Glomerular endothelial cell (primary cell): ENCODE results near the gene SIPA1L3. TPM values are rescaled to one million over a fixed set of nuclear protein-coding genes. Genes with fewer than 3 reads are reported as not detected.
"Not testable (repeated sequence)": the region's sequence is repeated elsewhere in the genome, so short reads cannot be mapped to it uniquely, and the experiment has no call there.

ENCODE experiments used
- DNase-seq: peaks from one replicate; pipeline ENCODE4 v3.0.0-alpha.2; 2011; ENCODE audit warnings: low read depth, low spot score; ENCODE audit errors: extremely low read depth
- total RNA-seq: library from RNA; depleted of rRNA; stranded (reverse); fragments of >200 nt; gene quantifications from 2 replicates; pipeline ENCODE4 v1.2.3, GENCODE V29; 2015

The SIPA1L3 gene
- 36.7 and 64.8 TPM in 2 replicates for total RNA-seq

DNA sequence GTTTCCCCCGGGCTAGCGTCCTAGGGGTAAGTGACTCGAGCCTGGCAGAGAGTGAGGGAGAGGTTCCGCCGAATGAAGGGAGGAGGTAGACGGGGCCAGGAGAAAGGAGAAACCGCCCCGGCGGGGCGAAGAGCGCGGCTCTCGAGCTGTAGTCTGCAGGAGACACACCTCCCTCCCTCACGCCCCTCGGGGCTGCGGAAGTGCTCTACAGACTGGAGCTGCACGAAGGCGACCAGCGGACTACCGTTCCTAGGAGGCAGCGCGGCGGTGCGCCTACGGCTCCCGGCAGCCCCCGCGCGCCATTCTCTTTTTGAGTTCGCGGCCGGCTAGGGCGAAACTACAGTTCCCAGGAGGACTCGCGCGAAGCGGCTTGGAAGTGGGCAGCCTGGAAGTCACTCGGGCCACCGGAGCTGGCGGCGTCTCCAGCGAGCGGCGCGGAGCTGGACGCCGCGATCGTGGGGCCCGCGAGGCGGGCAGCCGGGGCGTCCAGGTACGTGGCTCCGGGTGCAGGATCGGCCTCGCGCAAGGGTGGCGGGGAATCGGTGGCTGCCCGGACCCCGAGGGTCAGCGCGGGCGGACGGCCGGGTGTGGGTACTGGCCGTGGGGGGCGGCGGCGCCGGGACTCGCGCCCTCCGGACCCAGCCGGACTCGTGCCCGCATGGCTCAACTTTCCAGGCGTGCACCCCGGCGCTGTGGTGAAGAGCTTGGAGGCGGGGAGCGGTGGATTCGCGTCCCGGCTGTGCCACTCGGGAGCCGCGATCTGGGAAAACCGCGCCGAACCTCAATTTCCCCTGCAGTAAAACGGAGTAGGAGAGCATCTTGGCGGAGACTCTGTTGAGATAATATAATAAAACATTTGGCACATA, at the start of gene SIPA1L3:
Gene SIPA1L3 (plus strand): TSS at position 340 of the 866 bp plus-strand sequence. CDS start 174,358 bp downstream, outside the sequence.
- peak; percentile 50 for DNase-seq

DNA sequence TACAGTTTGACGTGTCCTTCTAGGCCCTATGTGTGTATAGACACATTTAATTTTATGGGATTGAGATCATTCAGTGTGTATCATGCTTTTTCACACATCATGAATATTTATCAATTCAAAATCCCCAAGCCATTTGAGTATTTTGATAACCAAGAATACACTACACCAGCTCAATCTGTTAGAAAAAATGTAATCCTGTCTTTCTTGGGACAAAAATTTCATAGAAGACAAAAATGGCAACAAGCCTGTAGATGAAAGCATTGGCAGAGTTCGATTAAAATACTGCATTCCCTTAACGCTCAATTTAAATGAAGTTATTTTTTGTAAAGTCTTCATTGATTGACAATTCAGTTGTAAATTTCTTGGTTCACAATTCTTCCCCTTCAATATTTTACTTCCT, 42.5 kb upstream of the SIPA1L3 start:
- no peak for DNase-seq

- not testable (repeated sequence) for DNase-seq
Observed at GRCh38 chr19:37865930-37866329, 41.1 kb upstream of the SIPA1L3 start.

GRCh38 chr19:37867831-37868230, 39.2 kb upstream of the SIPA1L3 start:
- no peak for DNase-seq

GRCh38 chr19:37869766-37870340, 37.2 kb upstream of the SIPA1L3 start:
- DNase-seq, result no peak

GRCh38 chr19:37872383-37872782, 34.6 kb upstream of the SIPA1L3 start:
- no peak for DNase-seq

- no peak for DNase-seq
Observed at GRCh38 chr19:37874784-37875183, 32.2 kb upstream of the SIPA1L3 start.

GRCh38 chr19:37876032-37876431, 31.0 kb upstream of the SIPA1L3 start:
- DNase-seq, result no peak

GRCh38 chr19:37877147-37877546, 29.9 kb upstream of the SIPA1L3 start:
- DNase-seq, result no peak

DNA sequence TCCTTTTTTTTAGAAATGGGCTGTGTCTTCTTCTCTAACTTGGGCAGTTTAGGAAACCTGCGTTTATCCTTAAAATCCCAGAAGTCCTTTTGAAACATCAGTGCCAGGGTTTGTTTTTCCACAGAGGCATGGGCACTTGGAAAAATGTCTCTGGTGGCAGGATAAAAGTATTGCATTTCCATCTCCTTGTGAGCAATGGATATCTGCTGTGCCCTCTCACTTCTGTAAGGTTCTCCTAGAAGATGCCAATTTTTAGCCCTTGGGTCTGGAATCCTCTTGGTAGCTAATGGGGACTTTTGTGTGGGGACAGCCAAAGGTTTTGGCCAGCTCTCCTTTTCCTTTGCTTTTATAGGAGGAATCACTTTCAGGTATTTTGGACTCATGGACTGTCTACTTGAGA, 21.6 kb upstream of the SIPA1L3 start:
- no peak for DNase-seq

DNA sequence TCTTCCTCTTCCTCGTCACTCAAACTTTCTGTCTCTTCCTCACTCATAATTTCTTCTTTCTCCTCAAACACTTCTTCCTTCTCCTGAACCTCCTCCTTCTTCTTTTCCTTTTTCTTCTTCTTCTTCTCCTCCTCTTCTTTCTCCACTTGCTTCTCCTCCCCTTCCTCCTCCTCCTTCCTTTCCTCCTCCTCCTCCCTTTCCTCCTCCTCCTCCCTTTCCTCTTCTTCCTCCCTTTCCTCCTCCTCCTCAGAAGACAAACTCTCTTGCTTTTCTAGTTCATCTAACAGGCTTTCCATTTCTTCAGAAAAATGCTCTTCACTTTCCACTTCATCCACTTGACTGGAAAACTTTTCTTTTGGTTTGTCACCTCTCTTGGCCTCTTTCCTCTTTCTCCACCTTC, 20.4 kb upstream of the SIPA1L3 start:
- no peak for DNase-seq

- no peak for DNase-seq
Observed at GRCh38 chr19:37893845-37894575, 13.0 kb upstream of the SIPA1L3 start.

- DNase-seq, result no peak
Observed at GRCh38 chr19:37896180-37896579, 10.8 kb upstream of the SIPA1L3 start.

DNA sequence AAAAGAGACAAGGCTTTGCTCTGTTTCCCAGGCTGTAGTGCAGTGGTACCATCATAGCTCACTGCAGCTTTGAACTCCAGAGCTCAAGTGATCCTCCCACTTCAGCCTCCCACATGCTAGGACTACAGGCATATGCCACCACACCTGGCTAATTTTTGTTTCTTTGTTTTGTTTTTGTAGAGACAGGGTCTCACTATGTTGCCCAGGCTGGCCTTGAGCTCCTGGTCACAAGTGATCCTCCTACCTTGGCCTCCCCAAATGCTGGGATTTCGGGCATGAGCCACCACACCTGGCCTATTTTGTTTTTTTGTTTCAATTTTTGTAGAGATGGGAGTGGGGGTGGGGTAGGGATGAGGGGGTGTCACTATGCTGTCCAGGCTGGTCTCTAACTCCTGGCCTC, 7.6 kb upstream of the SIPA1L3 start:
- DNase-seq, result no peak

DNA sequence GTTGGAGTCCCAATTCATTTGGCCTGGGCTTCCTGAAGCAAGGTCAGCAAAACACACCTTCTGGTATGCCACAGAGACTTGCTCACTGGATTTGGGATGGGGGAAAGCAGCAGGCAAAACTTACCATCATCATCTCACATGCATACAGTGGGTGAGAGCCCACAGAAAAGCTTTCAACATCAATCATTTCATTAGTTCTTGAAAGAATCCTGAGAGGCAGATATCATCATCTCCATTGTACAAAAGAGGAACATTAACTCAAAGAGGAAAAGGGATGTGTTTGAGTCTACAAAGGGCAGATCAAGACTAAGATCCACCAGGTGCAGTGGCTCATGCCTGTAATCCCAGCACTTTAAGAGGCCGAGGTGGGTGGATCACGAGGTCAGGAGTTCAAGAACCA, 7.0 kb upstream of the SIPA1L3 start:
- no peak for DNase-seq

DNA sequence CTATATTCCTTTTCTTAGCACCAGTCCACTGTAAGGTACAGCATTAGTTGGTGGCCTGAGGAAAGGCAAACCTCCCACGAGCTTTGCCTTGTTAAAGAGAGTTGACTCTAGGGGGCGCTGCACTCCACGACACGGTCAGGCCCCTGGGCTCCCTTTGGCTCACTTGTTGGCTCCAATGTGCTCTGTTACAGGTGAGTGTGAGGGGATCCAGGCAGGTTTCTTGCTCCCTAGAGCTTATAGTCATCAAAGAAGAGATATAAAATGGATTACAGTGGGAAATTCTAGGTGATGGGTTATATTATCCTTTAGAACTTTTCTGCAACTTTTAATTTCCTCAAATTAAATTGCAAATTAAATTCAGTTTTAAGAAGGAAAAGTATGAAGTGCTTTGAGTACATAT, 4.3 kb upstream of the SIPA1L3 start:
- DNase-seq, result no peak

DNA sequence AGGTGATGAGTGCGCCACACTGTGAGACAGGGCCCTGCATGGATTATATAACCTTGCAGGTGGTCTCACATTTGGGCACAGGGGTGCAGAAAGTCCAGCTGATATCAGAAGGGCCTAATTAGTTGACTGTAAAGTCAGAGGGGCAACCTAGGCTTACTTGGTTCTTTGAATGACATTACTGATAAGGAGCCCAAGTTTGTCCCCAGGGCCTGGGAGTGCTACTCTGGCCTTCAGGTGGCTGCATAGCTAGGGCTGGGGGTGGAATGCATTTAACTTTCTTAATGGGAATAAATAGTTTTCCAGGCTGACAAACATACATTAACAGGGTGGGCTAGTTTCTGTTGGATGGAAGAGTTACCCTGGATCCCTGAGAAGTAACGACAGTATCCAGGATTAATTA, 3.9 kb upstream of the SIPA1L3 start:
- no peak for DNase-seq

GRCh38 chr19:37905946-37906868, 801 bp upstream of the SIPA1L3 start, which contains the start of gene WDR87:
WDR87 (minus strand) TSS chr19:37906594; CDS start chr19:37898239, 8,355 bp downstream.
- DNase-seq, result no peak

DNA sequence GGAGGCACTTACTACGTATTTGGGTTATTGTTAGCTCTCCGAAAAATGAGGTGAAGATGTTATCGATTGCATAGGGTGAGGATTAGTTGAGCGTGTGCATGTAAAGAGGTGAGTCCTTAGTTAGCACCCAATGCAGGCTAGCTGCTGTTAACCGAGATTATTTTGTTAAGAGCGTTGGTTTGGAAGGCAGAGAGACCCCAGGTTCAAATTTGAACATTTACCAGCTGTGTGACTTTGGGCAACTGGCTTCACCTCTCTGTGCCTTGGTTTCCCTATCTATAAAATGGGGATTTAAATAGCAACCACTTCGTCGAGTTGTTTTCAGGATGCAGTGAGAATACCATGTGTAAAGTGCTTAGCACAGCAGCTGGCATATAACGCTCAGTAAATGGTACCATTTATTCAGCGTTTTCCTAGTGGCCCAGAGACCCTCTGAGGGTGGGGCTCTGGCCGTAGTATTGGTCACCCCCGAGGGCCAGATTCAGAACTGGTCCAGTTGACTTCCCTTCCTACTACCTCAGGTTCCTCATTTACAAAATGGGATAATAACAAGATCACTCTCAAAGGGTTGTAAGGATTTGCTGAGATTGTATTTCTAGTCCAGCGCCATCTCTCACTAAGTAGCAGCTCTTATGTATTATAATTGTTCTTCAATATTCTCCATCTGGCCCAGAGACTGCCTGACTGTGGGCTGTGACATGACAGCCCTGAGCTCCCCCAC, 887 bp downstream of the SIPA1L3 start:
- DNase-seq, result no peak
